ENCODE data around the gene GRIK4.

Gene GRIK4

DNA sequence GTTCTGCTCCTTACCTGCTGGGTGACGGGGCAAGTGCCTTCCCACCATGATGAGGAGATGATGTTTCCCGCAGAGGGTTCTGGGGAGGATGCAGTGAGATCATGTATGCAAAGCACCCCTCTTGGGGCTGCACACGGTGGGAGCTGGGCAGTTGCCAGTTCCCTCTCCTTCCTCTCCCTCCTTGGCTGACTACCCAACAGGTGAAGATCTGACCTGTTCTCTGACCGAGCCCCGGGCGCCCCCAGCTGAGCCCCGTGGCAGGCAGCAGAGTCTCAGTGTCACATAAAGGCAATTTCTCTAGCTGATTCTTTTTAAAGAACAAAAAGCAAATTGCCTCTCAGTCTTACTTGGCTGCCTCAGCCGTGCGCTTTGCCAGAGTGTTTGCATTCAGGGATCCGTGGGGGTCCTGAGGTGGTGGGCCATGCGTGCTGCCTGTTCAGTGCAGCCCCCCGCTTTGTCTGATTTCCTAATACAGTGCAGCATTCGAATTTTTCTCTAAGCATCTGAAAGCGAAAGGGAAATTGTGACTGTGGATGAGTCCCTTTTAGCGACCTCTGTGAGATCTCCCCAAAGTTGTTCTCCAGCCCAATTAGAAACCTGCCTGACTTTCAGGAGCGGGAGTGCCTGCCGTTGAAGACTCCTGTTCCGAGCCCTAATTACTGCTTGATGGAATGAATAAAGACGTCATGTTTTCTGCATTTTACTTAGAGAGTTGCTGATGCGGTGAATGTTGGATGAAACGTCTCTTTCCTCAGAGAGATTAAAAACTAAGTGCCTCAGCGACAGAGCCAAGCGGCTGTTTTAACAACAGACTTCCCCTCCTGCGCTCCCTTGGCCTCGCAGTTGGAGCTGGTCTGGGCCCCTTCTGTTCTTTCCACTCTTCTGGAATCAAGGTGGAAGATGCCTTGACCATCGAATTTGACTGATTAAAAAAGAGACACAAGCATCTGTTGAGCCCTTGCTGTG lies 86.0 kb downstream of the GRIK4 start:
- Histone ChIP-seq H4K20me1 (no peaks in the 10 kb centered on the region), H3K4me2 (no peak overlapping the region), H3K9ac (no peak overlapping the region), H3K27me3 (peaks cover 27% of the 10 kb centered on the region), H3K4me3 (no peak overlapping the region), H3K9me3 (no peaks in the 10 kb centered on the region), H3K27ac (no peak overlapping the region), H3K4me1 (peaks cover 16% of the 10 kb centered on the region), H3K36me3 (no peaks in the 10 kb centered on the region)
- no peak for TF ChIP-seq Cebpa-rat (IDR thresholded peaks at IDR 0.05)

DNA sequence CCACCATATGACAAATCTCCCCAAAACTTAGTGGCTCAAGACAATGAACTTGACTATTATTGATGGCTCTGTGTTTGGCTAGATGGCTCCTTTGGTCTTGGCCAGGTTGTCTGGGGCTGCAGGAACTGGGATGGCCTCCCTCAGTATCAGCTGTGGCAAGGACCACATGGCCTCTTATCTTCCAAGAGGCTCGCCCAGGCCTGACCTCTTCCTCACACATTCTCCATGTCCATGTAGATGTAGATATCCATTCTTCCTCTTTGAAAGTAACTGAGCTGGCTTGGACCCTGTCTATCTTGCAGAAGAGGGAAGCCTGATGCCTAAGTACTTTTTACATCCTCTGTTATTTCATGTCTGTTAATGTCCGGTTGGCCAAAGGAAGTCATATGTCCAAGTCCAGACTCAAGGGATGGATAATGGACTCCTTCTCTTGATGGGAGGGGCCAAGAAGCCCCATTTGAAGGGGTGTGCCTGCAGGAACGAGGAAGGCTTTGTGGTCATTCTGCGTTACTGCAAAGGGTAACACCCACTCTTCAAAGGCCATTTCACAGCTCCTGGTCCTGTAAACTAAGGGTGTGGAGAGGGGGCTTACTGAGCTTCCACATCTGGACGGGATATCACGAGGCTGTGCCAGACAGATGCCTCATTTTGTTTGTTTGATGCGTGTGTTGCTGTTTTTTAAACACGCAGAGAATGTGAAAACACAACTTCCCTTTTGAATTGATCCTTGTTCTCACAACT lies 87.1 kb downstream of the GRIK4 start:
- TF ChIP-seq Cebpa-rat (IDR thresholded peaks at IDR 0.05), result no peak
- H3K9ac ChIP-seq, result no peak overlapping the region
- no peak overlapping the region for H3K4me2 ChIP-seq
- no peak overlapping the region for H3K4me3 ChIP-seq
- H3K9me3 ChIP-seq, result no peaks in the 10 kb centered on the region
- H3K27ac ChIP-seq, result no peak overlapping the region
- peaks cover 16% of the 10 kb centered on the region for H3K4me1 ChIP-seq
- peaks cover 18% of the 10 kb centered on the region for H3K27me3 ChIP-seq
- H4K20me1 ChIP-seq, result no peaks in the 10 kb centered on the region
- H3K36me3 ChIP-seq, result no peaks in the 10 kb centered on the region

DNA sequence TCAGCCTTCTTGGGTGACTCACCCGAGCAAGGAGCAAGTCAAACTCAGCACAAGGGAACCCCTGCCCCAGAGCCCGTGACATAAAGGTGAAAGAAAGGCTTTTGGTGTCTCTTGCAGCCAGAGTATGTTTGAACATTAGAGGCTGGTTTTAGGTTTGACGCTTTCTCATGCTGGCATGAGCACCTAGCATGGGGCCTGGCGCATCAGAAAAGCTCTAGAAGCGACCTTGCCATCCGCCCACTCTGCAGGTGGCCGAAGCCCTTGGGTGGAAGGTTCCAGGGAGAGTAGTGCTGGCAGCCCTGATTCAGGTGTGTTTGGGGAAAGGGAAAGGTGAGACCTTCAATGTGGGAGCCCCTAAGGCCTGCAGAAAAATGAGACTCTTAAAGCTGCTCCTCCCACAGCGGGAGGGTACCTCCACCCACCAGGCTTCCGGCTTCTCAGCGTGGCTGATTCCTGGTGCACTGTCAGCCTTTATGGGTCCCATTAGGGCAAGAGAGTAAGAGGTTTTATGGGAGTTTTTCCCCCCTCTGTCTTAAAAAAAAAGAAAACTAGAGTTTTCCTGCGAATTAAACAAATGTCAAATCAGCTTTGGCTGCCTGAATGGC lies 88.4 kb downstream of the GRIK4 start:
- H3K36me3 ChIP-seq, result no peaks in the 10 kb centered on the region
- peaks cover 10% of the 10 kb centered on the region for H3K4me1 ChIP-seq
- no peak overlapping the region for H3K4me2 ChIP-seq
- no peaks in the 10 kb centered on the region for H3K9me3 ChIP-seq
- H3K27ac ChIP-seq, result no peak overlapping the region
- H3K27me3 ChIP-seq, result peaks cover 14% of the 10 kb centered on the region; the same call in 1 of the 2 replicates
- TF ChIP-seq Cebpa-rat (IDR thresholded peaks at IDR 0.05), result no peak
- no peaks in the 10 kb centered on the region for H4K20me1 ChIP-seq
- H3K4me3 ChIP-seq, result no peak overlapping the region
- H3K9ac ChIP-seq, result no peak overlapping the region

DNA sequence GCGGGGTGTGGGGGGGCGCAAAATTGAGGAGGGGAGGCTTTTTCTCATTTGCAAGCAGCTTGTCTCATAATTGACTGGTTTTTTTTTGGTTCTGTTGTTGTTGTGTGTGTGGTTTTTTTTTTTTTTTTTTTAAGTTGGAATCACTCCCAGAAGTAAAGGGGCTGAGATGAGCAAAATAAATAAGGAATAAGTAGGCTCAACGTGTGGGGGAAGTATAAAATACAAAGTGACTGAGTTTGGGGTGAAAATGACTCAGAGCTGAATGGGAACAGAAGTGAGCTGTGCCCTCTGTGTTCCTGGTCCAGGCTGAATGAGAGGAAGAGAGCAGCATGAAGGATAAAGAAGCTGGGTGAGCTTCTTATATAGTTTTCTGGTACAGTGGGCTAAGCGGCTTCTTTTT lies 90.0 kb downstream of the GRIK4 start:
- H3K4me3 ChIP-seq, result no peak overlapping the region
- TF ChIP-seq Cebpa-rat (IDR thresholded peaks at IDR 0.05), result no peak
- no peaks in the 10 kb centered on the region for H3K36me3 ChIP-seq
- no peak overlapping the region for H3K4me2 ChIP-seq
- H3K27me3 ChIP-seq, result peaks cover 14% of the 10 kb centered on the region; the same call in 1 of the 2 replicates
- no peak overlapping the region for H3K27ac ChIP-seq
- no peaks in the 10 kb centered on the region for H3K4me1 ChIP-seq
- no peaks in the 10 kb centered on the region for H4K20me1 ChIP-seq
- no peaks in the 10 kb centered on the region for H3K9me3 ChIP-seq
- H3K9ac ChIP-seq, result no peak overlapping the region

DNA sequence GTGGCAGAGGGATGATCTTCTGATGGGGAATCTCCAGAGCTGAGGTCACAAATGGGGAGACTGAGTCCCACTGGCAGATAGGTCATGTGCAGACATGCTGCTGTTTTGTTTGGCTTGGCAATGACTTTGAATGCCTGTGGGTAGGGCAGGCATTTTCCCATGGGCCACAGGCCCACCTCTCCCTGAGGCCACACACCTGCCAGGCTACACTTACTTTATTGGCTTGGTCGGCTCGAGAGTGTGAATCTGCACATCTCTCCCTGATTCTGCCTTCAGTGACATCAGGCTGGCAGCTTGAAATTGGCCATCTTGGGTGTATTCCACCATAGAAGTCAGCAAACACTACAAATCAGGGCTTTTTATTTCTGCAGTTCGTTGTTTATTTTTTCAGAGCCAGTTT lies 91.5 kb downstream of the GRIK4 start:
- H3K4me3 ChIP-seq, result no peak overlapping the region
- 0 out of 2 replicates have a peak, but pooled peaks cover 3% of the 10 kb centered on the region for H3K27me3 ChIP-seq
- H3K9me3 ChIP-seq, result no peaks in the 10 kb centered on the region
- no peak overlapping the region for H3K4me2 ChIP-seq
- no peaks in the 10 kb centered on the region for H4K20me1 ChIP-seq
- H3K27ac ChIP-seq, result no peak overlapping the region
- no peak for TF ChIP-seq Cebpa-rat (IDR thresholded peaks at IDR 0.05)
- H3K36me3 ChIP-seq, result no peaks in the 10 kb centered on the region
- H3K4me1 ChIP-seq, result no peaks in the 10 kb centered on the region
- no peak overlapping the region for H3K9ac ChIP-seq

DNA sequence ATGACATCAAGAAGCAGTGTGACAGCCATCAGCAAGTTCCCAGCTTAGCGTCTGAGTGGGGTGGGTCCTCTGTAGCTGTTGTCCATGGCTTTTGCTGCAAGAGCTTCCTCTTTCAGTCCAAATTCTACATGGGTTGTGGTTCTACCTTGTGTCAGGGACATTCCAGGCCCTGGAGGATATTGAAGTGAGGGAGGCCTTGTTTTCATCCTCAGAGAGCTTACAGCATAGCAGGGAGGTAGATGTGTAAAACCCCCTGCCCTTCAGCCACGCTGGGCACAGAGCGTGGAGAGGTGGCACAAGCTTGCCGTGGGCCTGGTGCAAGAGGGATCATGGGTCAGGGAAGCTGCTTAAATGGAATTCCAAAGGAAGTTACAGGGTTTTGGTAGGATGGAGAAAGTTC lies 93.9 kb downstream of the GRIK4 start:
- Histone ChIP-seq H4K20me1 (no peaks in the 10 kb centered on the region), H3K36me3 (no peaks in the 10 kb centered on the region), H3K9ac (no peak overlapping the region), H3K4me3 (no peak overlapping the region), H3K9me3 (no peaks in the 10 kb centered on the region), H3K27ac (no peak overlapping the region), H3K4me2 (no peak overlapping the region), H3K4me1 (peaks cover 8% of the 10 kb centered on the region; the same call in 1 of the 2 replicates), H3K27me3 (no peaks in the 10 kb centered on the region)
- TF ChIP-seq Cebpa-rat (IDR thresholded peaks at IDR 0.05), result no peak

DNA sequence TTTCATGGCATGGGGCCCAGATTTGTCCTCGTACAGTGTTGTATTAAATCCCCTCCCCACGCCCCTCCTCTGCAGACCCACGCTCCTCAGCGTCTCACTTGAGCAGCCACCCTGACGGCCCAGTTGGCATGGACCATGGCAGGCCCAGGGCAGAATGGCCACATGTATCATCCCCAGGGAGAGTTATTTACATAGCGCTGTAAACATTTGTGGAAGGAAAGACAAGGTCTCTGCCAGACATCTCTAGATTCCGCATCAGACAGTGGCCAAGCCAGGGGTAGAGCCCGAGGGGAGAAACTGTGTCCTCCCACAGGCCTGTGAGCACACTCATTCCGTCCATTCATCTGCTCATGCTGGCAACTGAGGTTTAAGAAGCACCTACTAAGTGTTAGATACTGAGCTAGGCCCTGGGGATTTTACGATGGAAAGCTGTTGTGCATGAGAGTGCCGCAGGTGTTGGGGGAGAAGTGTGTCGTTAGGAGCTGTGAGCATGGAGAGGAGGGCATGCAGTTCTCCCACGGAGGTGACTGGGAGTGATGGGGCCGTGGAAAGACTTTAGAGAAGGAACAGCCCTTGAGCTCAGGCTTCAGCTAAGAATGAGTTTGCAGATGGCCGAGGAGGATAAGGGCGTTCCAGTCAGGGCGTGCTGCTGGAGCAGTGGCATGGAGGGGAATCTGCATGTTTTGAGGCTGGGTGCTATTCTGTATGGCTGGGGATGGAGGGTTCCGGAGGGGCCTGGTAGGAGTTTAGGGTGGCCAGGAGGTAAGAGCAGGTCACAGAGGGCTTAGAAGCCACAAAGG lies 94.9 kb downstream of the GRIK4 start:
- Histone ChIP-seq H3K27me3 (no peaks in the 10 kb centered on the region), H3K4me1 (peaks cover 8% of the 10 kb centered on the region; the same call in 1 of the 2 replicates), H3K4me3 (no peak overlapping the region), H3K4me2 (no peak overlapping the region), H4K20me1 (no peaks in the 10 kb centered on the region), H3K27ac (no peak overlapping the region), H3K36me3 (no peaks in the 10 kb centered on the region), H3K9me3 (no peaks in the 10 kb centered on the region), H3K9ac (no peak overlapping the region)
- TF ChIP-seq Cebpa-rat (IDR thresholded peaks at IDR 0.05), result no peak

DNA sequence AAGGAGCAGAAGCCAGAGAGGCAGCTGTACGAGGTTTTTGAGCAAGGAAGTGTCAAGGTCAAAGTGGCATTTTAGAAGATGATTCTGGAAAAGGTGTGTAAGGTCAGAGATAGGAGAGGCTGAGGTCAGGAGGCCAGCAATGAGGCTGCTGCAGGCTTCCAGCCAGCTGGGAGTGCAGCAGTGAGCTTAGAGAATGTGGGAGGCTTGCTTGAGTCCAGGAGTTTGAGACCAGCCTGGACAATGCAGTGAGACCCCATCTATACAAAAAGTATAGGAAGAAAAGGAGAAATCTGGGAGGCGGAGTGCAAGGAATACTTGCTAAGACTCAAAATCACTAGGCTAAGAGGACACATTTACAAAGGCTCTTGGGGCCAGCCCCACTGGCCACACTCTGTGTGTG lies 96.5 kb downstream of the GRIK4 start:
- no peak overlapping the region for H3K4me2 ChIP-seq
- no peak overlapping the region for H3K27ac ChIP-seq
- no peak overlapping the region for H3K9ac ChIP-seq
- peaks cover 8% of the 10 kb centered on the region; the same call in 1 of the 2 replicates for H3K4me1 ChIP-seq
- no peaks in the 10 kb centered on the region for H3K27me3 ChIP-seq
- H3K9me3 ChIP-seq, result no peaks in the 10 kb centered on the region
- H3K36me3 ChIP-seq, result no peaks in the 10 kb centered on the region
- TF ChIP-seq Cebpa-rat (IDR thresholded peaks at IDR 0.05), result no peak
- H3K4me3 ChIP-seq, result no peak overlapping the region
- no peaks in the 10 kb centered on the region for H4K20me1 ChIP-seq

DNA sequence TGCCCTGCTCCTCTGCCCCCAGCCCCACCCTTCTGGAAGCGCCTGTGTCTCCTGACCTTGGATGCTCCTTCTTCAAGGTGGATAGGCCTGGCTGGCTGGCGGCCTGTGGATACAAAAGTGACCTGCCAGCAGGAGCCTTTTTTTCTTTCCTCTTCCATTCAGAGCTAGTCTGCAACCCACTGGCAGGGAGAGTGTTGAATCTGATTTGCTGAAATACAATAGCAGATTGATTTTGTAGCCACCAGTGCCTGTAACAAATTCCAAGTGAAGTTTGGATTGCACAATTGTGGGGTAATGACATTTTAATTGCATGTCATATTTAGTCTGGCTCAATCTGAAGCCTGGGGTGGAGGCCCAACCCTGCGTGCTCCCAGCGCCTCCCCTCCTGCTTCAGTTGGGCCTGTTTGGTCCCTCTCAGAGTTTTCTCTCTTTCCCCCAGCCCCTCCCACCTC lies 97.2 kb downstream of the GRIK4 start:
- H3K9me3 ChIP-seq, result no peaks in the 10 kb centered on the region
- H3K4me3 ChIP-seq, result no peak overlapping the region
- peaks cover 8% of the 10 kb centered on the region; the same call in 1 of the 2 replicates for H3K4me1 ChIP-seq
- no peak overlapping the region for H3K9ac ChIP-seq
- no peak for TF ChIP-seq Cebpa-rat (IDR thresholded peaks at IDR 0.05)
- H4K20me1 ChIP-seq, result no peaks in the 10 kb centered on the region
- H3K27me3 ChIP-seq, result no peaks in the 10 kb centered on the region
- H3K4me2 ChIP-seq, result no peak overlapping the region
- no peaks in the 10 kb centered on the region for H3K36me3 ChIP-seq
- no peak overlapping the region for H3K27ac ChIP-seq
